K562 (cell line): ENCODE measurements around the gene KCNJ9. TPM values are rescaled to one million over a fixed set of nuclear protein-coding genes. Genes with fewer than 3 reads are reported as not detected.
A peak's percentile ranks its signal among the peaks of the same experiment; 100 is the strongest.

ENCODE experiments used
- BACH1 ChIP-seq: fragments of 200-800 bp; sonication (Bioruptor generic); IDR thresholded peaks from 2 replicates; pipeline ENCODE4 v1.6.1; 2016; ENCODE audit warnings: missing genetic modification characterization, missing compliant biosample characterization
- BDP1 ChIP-seq: IDR thresholded peaks from 3 replicates; pipeline ENCODE4 v1.6.1; 2011; ENCODE audit not compliant: insufficient read length, insufficient read depth
- CC2D1A ChIP-seq: fragments of 450-650 bp; IDR thresholded peaks from 2 replicates; pipeline ENCODE4 v1.6.1; 2017; ENCODE audit warnings: mild to moderate bottlenecking
- CHD2 ChIP-seq: IDR thresholded peaks from 2 replicates; pipeline ENCODE4 v1.6.1; 2011; ENCODE audit warnings: low read depth, low read length
- E2F3 ChIP-seq: fragments of 250-450 bp; sonication (Bioruptor Pico); IDR thresholded peaks from 2 replicates; pipeline ENCODE4 v1.4.0; 2020; ENCODE audit warnings: mild to moderate bottlenecking
- ESRRB ChIP-seq: fragments of 250-450 bp; sonication (Bioruptor Pico); IDR thresholded peaks from 2 replicates; pipeline ENCODE4 v1.5.0; 2020; ENCODE audit warnings: mild to moderate bottlenecking, moderate library complexity, borderline replicate concordance
- EWSR1 ChIP-seq: fragments of 450-650 bp; IDR thresholded peaks from 2 replicates; pipeline ENCODE4 v1.6.1; 2018; ENCODE audit warnings: borderline replicate concordance, mild to moderate bottlenecking, low read depth, moderate library complexity; ENCODE audit not compliant: partially characterized antibody
- GABPA ChIP-seq: fragments of 200-800 bp; sonication (Bioruptor generic); conservative IDR thresholded peaks from 2 replicates; pipeline ENCODE4 v1.6.1; 2016; ENCODE audit warnings: low read depth, missing genetic modification characterization, missing compliant biosample characterization
- HEY1 ChIP-seq: fragments of 250-450 bp; sonication (Bioruptor Pico); IDR thresholded peaks from 2 replicates; pipeline ENCODE4 v1.5.0; 2020; ENCODE audit warnings: mild to moderate bottlenecking, moderate library complexity, borderline replicate concordance
- JUNB ChIP-seq: fragments of 450-650 bp; formaldehyde crosslinking; conservative IDR thresholded peaks from 2 replicates; pipeline ENCODE4 v1.4.0; 2020; ENCODE audit warnings: mild to moderate bottlenecking
- KHSRP ChIP-seq: fragments of 450-650 bp; IDR thresholded peaks from 2 replicates; pipeline ENCODE4 v1.6.1; 2017
- MCM2 ChIP-seq: fragments of 450-650 bp; IDR thresholded peaks from 2 replicates; pipeline ENCODE4 v1.6.1; 2017; ENCODE audit warnings: low read depth, mild to moderate bottlenecking
- NFATC3 ChIP-seq: fragments of 450-650 bp; IDR thresholded peaks from 2 replicates; pipeline ENCODE4 v1.6.1; 2017; ENCODE audit warnings: mild to moderate bottlenecking
- PHF21A ChIP-seq: fragments of 450-650 bp; IDR thresholded peaks from 2 replicates; pipeline ENCODE4 v1.6.1; 2017; ENCODE audit warnings: low read depth, borderline replicate concordance
- PTBP1 ChIP-seq: fragments of 200-400 bp; formaldehyde crosslinking; IDR thresholded peaks from 2 replicates; pipeline ENCODE4 v1.6.1; 2017; ENCODE audit warnings: low read depth, low read length
- RUNX1 ChIP-seq: sonication (generic); IDR thresholded peaks from 2 replicates; pipeline ENCODE4 v1.6.1; 2016; ENCODE audit warnings: antibody characterized with exemption, low read depth
- SAFB2 ChIP-seq: fragments of 200-400 bp; formaldehyde crosslinking; IDR thresholded peaks from 2 replicates; pipeline ENCODE4 v1.6.1; 2018; ENCODE audit warnings: borderline replicate concordance, low read length, low read depth, moderate library complexity; ENCODE audit not compliant: severe bottlenecking
- SMARCA4 ChIP-seq: fragments of 450-650 bp; IDR thresholded peaks from 2 replicates; pipeline ENCODE4 v1.6.1; 2016
- SNRNP70 ChIP-seq: fragments of 200-400 bp; formaldehyde crosslinking; optimal IDR thresholded peaks from 2 replicates; pipeline ENCODE3; 2017; ENCODE audit warnings: low read depth, low read length
- ZC3H11A ChIP-seq: IDR thresholded peaks from 2 replicates; pipeline ENCODE4 v1.6.1; 2012; ENCODE audit warnings: low read depth, low read length, improper control_type of control experiment
- ZNF124 ChIP-seq: sonication (generic); formaldehyde crosslinking; IDR thresholded peaks from 2 replicates; pipeline ENCODE4 v1.8.1; 2022; ENCODE audit warnings: missing genetic modification reagents
- ZNF232 ChIP-seq: sonication (generic); formaldehyde crosslinking; IDR thresholded peaks from 2 replicates; pipeline ENCODE4 v1.8.0; 2022; ENCODE audit warnings: mild to moderate bottlenecking, missing genetic modification reagents
- ZNF311 ChIP-seq: fragments of 250-450 bp; sonication (Bioruptor Pico); IDR thresholded peaks from 2 replicates; pipeline ENCODE4 v1.4.0; 2020; ENCODE audit warnings: mild to moderate bottlenecking, moderate library complexity
- ZNF699 ChIP-seq: fragments of 250-450 bp; sonication (Bioruptor Pico); IDR thresholded peaks from 2 replicates; pipeline ENCODE4 v1.8.0; 2021; ENCODE audit warnings: mild to moderate bottlenecking, moderate library complexity; ENCODE audit not compliant: insufficient replicate concordance
- polyA plus RNA-seq, 8 experiments: library from polyadenylated mRNA; depleted of rRNA in 4 of 8; stranded (reverse) in 5 of 8; unstranded in 3 of 8; fragments of >200 nt; fragmentation: Nextera tagmentation in 2 of 8; fragmentation: Illumina TruSeq in 1 of 8; extraction: Ambion mirVana in 2 of 8; extraction: Trizol in 1 of 8; gene quantifications; 2 replicates each; pipeline versions ENCODE4 v1.2.1 to v1.2.3, GENCODE V29; 2011 to 2014; ENCODE audit warnings: inconsistent platforms in 1 of 8, missing spikeins in 1 of 8
- total RNA-seq, 7 experiments: library from RNA; depleted of rRNA in 6 of 7; stranded (reverse); fragments of >200 nt in 6 of 7; fragmentation: Illumina TruSeq in 2 of 7; extraction: Trizol in 2 of 7; gene quantifications; 2 replicates each; pipeline versions ENCODE4 v1.2.1 to v1.2.3, GENCODE V29; 2011 to 2021; ENCODE audit warnings: low replicate concordance in 1 of 7
- TF ChIP-seq, protein P1 (sequence below): sonication (generic); formaldehyde crosslinking; IDR thresholded peaks from 2 replicates; pipeline ENCODE4 v1.8.0; 2022; ENCODE audit warnings: missing genetic modification reagents, mild to moderate bottlenecking, moderate library complexity, borderline replicate concordance
- TF ChIP-seq, protein P2 (sequence below): sonication (generic); formaldehyde crosslinking; IDR thresholded peaks from 2 replicates; pipeline ENCODE4 v1.4.0; 2020; ENCODE audit warnings: mild to moderate bottlenecking, missing genetic modification reagents
- TF ChIP-seq, protein P3 (sequence below): fragments of 250-450 bp; sonication (Bioruptor Pico); IDR thresholded peaks from 2 replicates; pipeline ENCODE4 v1.6.1; 2021; ENCODE audit warnings: mild to moderate bottlenecking

The KCNJ9 gene
- total and polyA plus RNA-seq, 9 of the 15 experiments (the other 6 are each of a cell fraction or from before 2014, with no cell fraction given), result not detected

DNA sequence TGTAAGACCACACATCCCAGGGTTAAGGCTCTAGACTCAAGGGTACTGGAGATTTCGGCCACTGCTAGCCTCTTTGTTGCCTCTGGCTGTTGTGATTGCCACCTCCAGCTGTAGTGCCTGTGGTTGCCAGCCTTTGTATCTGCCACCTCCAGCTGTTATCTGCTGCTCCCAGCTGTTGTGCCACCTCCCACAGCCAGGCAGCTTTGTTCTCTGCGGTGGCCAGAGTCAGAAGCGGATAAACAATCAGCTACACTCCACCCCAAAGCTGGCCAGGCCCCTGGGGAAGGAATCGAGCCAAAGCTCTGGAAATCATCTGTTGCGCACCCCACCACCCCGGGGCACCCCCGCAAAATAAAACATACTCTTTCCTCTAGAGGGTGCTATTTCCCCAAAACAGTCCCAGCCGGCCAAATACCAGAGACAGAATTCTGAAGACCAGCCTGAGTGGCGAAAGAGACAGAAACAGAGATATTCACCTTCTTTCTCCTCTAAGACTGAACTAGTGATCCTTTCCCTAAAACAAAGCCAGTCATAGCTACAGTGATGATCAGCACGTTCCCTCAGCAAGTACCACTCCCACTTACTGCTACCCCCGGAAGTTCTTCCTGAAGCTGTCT, 34.7 kb upstream of the KCNJ9 start (continued):
- TF ChIP-seq, protein P1, sequence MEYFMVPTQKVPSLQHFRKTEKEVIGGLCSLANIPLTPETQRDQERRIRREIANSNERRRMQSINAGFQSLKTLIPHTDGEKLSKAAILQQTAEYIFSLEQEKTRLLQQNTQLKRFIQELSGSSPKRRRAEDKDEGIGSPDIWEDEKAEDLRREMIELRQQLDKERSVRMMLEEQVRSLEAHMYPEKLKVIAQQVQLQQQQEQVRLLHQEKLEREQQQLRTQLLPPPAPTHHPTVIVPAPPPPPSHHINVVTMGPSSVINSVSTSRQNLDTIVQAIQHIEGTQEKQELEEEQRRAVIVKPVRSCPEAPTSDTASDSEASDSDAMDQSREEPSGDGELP (CRISPR knock-in tag), result peak; percentile 100
- TF ChIP-seq PHF21A, result peak; percentile 61; the same call in 1 of the 2 replicates
- TF ChIP-seq SNRNP70, result no peak
- no peak for TF ChIP-seq ESRRB
- TF ChIP-seq ZNF124 (CRISPR knock-in tag), result no peak
- no peak for TF ChIP-seq ZNF232 (CRISPR knock-in tag)
- no peak for TF ChIP-seq ZNF699 (CRISPR knock-in tag)
- TF ChIP-seq MCM2, result no peak
- TF ChIP-seq PTBP1, result 0 out of 2 replicates have a peak, but pooled peaks have one; percentile 71
- peak; percentile 99 for TF ChIP-seq CC2D1A
- peak; percentile 80; the same call in 1 of the 2 replicates for TF ChIP-seq ZNF311
- TF ChIP-seq, protein P2, sequence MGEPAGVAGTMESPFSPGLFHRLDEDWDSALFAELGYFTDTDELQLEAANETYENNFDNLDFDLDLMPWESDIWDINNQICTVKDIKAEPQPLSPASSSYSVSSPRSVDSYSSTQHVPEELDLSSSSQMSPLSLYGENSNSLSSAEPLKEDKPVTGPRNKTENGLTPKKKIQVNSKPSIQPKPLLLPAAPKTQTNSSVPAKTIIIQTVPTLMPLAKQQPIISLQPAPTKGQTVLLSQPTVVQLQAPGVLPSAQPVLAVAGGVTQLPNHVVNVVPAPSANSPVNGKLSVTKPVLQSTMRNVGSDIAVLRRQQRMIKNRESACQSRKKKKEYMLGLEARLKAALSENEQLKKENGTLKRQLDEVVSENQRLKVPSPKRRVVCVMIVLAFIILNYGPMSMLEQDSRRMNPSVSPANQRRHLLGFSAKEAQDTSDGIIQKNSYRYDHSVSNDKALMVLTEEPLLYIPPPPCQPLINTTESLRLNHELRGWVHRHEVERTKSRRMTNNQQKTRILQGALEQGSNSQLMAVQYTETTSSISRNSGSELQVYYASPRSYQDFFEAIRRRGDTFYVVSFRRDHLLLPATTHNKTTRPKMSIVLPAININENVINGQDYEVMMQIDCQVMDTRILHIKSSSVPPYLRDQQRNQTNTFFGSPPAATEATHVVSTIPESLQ (CRISPR knock-in tag), result 0 out of 2 replicates have a peak, but pooled peaks have one; percentile 49
- TF ChIP-seq BDP1, result no peak
- peak; percentile 65; the same call in 1 of the 2 replicates for TF ChIP-seq HEY1 (CRISPR knock-in tag)
- TF ChIP-seq ZC3H11A, result no peak
- TF ChIP-seq EWSR1, result no peak
- no peak for TF ChIP-seq NFATC3
- peak; percentile 97 for TF ChIP-seq SMARCA4
- TF ChIP-seq E2F3, result peak; percentile 71; the same call in 1 of the 2 replicates
- TF ChIP-seq, protein P3, sequence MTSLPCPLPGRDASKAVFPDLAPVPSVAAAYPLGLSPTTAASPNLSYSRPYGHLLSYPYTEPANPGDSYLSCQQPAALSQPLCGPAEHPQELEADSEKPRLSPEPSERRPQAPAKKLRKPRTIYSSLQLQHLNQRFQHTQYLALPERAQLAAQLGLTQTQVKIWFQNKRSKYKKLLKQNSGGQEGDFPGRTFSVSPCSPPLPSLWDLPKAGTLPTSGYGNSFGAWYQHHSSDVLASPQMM, result no peak
- peak; percentile 74 for TF ChIP-seq KHSRP
- TF ChIP-seq SAFB2, result no peak
- TF ChIP-seq JUNB (CRISPR knock-in tag), result no peak
- peak; percentile 93 for TF ChIP-seq RUNX1
- TF ChIP-seq CHD2, result no peak
- TF ChIP-seq BACH1 (tag), result peak; percentile 90
- peak; percentile 51; the same call in 1 of the 2 replicates for TF ChIP-seq GABPA (tag)
